NCI-H524 treated with DMSO at 0.1 percent for 48 hours (cell line): Measurements from ENCODE around the gene ATP6V1E1.
"Not testable (repeated sequence)": the region's sequence is repeated elsewhere in the genome, so short reads cannot be mapped to it uniquely, and the experiment has no call there.

Source experiments
- DNase-seq: peaks from one replicate; lab custom pipeline; 2025; lab: John Stamatoyannopoulos, UW

ATP6V1E1 gene

GRCh38 chr22:17581056-17581455 is 47.5 kb downstream of the ATP6V1E1 start:
- no peak for DNase-seq

- DNase-seq: no peak
These were observed 48.0 kb downstream of the ATP6V1E1 start for GRCh38 chr22:17580441-17581031.

GRCh38 chr22:17579535-17579981 is 49.0 kb downstream of the ATP6V1E1 start:
- DNase-seq: no peak

GRCh38 chr22:17578136-17578754 is 50.3 kb downstream of the ATP6V1E1 start:
- no peak for DNase-seq

GRCh38 chr22:17576470-17576869 is 52.1 kb downstream of the ATP6V1E1 start:
- DNase-seq: no peak

- no peak for DNase-seq
These were observed 52.9 kb downstream of the ATP6V1E1 start for GRCh38 chr22:17575681-17576080.

GRCh38 chr22:17575151-17575550 is 53.4 kb downstream of the ATP6V1E1 start:
- no peak for DNase-seq

GRCh38 chr22:17570851-17571631 is 57.5 kb downstream of the ATP6V1E1 start:
- no peak for DNase-seq

GRCh38 chr22:17569971-17570511 is 58.5 kb downstream of the ATP6V1E1 start:
- no peak for DNase-seq

- DNase-seq: no peak
These were observed 61.8 kb downstream of the ATP6V1E1 start for GRCh38 chr22:17566776-17567175.

GRCh38 chr22:17566016-17566687 is 62.4 kb downstream of the ATP6V1E1 start:
- not testable (repeated sequence) for DNase-seq

- DNase-seq: no peak
These were observed 64.6 kb downstream of the ATP6V1E1 start for GRCh38 chr22:17563936-17564391.

GRCh38 chr22:17562906-17563870 is 65.4 kb downstream of the ATP6V1E1 start, which contains the start of gene SLC25A18:
Gene SLC25A18, plus strand, starts transcription at chr22:17563498. Its CDS starts 16,447 bp downstream, at chr22:17579945.
- DNase-seq: no peak

GRCh38 chr22:17559188-17559587 is 69.4 kb downstream of the ATP6V1E1 start:
- no peak for DNase-seq

GRCh38 chr22:17554814-17555213 is 73.7 kb downstream of the ATP6V1E1 start:
- DNase-seq: no peak

- no peak for DNase-seq
These were observed 75.8 kb downstream of the ATP6V1E1 start for GRCh38 chr22:17552737-17553136.

- no peak for DNase-seq
These were observed 78.9 kb downstream of the ATP6V1E1 start for GRCh38 chr22:17549655-17550054.

- DNase-seq: no peak
These were observed 79.4 kb downstream of the ATP6V1E1 start for GRCh38 chr22:17549183-17549582.

GRCh38 chr22:17548756-17549035 is 79.9 kb downstream of the ATP6V1E1 start:
- no peak for DNase-seq

- no peak for DNase-seq
These were observed 80.4 kb downstream of the ATP6V1E1 start for GRCh38 chr22:17548010-17548755.
